GM18858 (cell line): ENCODE results near the gene PPP1R26.

ENCODE experiments used
- ATAC-seq: cut with Tn5 transposase; IDR thresholded peaks from one replicate; pipeline ENCODE4 v1.9.1; 2021; ENCODE audit not compliant: unreplicated experiment

PPP1R26 gene

DNA sequence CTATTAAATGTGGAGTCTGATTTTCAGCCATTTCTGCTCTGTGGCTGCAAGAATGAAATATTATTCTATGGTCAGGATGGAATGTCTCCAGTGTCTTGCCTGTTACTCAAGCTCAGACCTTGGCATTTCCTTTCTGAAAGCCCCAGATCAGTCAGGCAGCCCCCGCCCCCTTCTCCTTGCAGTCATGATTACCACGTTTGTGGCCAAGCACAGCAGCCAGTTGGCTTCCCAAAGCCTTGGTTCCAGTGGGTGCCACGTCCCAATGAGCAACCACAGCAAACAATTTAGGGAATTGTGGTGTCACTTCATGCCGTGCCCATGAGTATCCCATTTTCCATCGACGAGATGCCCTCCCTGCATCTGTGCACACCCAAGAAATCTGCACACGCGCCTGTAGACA is 56.6 kb downstream of the PPP1R26 start:
- no peak for ATAC-seq
